CD4-positive, CD25-positive, alpha-beta regulatory T cell (primary cell): ENCODE results near the gene NCOR1. TPM values are rescaled to one million over a fixed set of nuclear protein-coding genes. Genes with fewer than 3 reads are reported as not detected.
"Not testable (repeated sequence)": the region's sequence is repeated elsewhere in the genome, so short reads cannot be mapped to it uniquely, and the experiment has no call there.

Source experiments
- ATAC-seq, 2 donors: fragments of 150-1000 bp; cut with Tn5 transposase; one replicate each; pipeline ENCODE4 v1.10.0; 2021; ENCODE audit warnings: low read depth in 2 of 2, moderate number of reproducible peaks in 2 of 2, moderate library complexity in 1 of 2
- DNase-seq, 3 donors: peaks; one replicate each; pipeline versions ENCODE4 v3.0.0 to v3.0.0-alpha.2; 2012 to 2022; ENCODE audit warnings: mixed read lengths in 1 of 3
- H3K27ac ChIP-seq: one replicate; pipeline ENCODE4 v1.7.0; 2013; ENCODE audit warnings: mild to moderate bottlenecking, low read length; ENCODE audit not compliant: insufficient read depth, poor library complexity, severe bottlenecking
- H3K27me3 ChIP-seq: one replicate; pipeline ENCODE4 v1.7.0; 2013; ENCODE audit warnings: low read length; ENCODE audit not compliant: control insufficient read depth, insufficient read depth
- H3K36me3 ChIP-seq: one replicate; pipeline ENCODE4 v1.7.0; 2013; ENCODE audit warnings: mild to moderate bottlenecking, low read length, moderate library complexity; ENCODE audit not compliant: control insufficient read depth, insufficient read depth
- H3K4me1 ChIP-seq: 2 replicates; pipeline ENCODE4 v1.7.0; 2013; ENCODE audit warnings: mild to moderate bottlenecking, low read length; ENCODE audit not compliant: insufficient read depth, control insufficient read depth, poor library complexity, severe bottlenecking
- H3K4me3 ChIP-seq: one replicate; pipeline ENCODE4 v1.7.0; 2013; ENCODE audit warnings: low read depth, mild to moderate bottlenecking, low read length, moderate library complexity
- H3K9me3 ChIP-seq, 2 experiments: 1 replicate in 1 of 2; 2 replicates in 1 of 2; pipeline ENCODE4 v1.7.0; 2013; ENCODE audit warnings: low read length in 2 of 2, mild to moderate bottlenecking in 1 of 2, moderate library complexity in 1 of 2; ENCODE audit not compliant: control insufficient read depth in 2 of 2
- H3K27ac Mint-ChIP-seq, 3 donors: one replicate each; pipeline ENCODE4 v1.8.0; 2020 to 2022; ENCODE audit warnings: mild to moderate bottlenecking in 3 of 3, mixed read lengths in 3 of 3, moderate library complexity in 2 of 3
- H3K27me3 Mint-ChIP-seq: one replicate; pipeline ENCODE4 v1.8.0; 2022; ENCODE audit warnings: mild to moderate bottlenecking, mixed read lengths
- H3K36me3 Mint-ChIP-seq: one replicate; pipeline ENCODE4 v1.8.0; 2020; ENCODE audit warnings: mixed read lengths
- H3K4me1 Mint-ChIP-seq, 4 donors: one replicate each; pipeline ENCODE4 v1.8.0; 2020 to 2022; ENCODE audit warnings: mixed read lengths in 4 of 4, mild to moderate bottlenecking in 1 of 4
- H3K4me3 Mint-ChIP-seq, 4 donors: one replicate each; pipeline ENCODE4 v1.8.0; 2020 to 2022; ENCODE audit warnings: mild to moderate bottlenecking in 4 of 4, mixed read lengths in 4 of 4, moderate library complexity in 3 of 4
- H3K9me3 Mint-ChIP-seq, 7 donors: one replicate each; pipeline ENCODE4 v1.8.0; 2020 to 2022; ENCODE audit warnings: mixed read lengths in 7 of 7, mild to moderate bottlenecking in 3 of 7, moderate library complexity in 2 of 7
- polyA plus RNA-seq, 4 donors: library from polyadenylated mRNA; unstranded; fragments of 300-500 nt; fragmentation: Illumina TruSeq; gene quantifications; one replicate each; pipeline ENCODE4 v1.2.3, GENCODE V29; 2021
- total RNA-seq: library from RNA; stranded (reverse); gene quantifications from one replicate; pipeline ENCODE4 v1.2.3, GENCODE V29; 2022

The NCOR1 gene
- total and polyA plus RNA-seq, 5 donors from 2014 or later, result 65.8 to 216 (median 67.3) TPM

DNA sequence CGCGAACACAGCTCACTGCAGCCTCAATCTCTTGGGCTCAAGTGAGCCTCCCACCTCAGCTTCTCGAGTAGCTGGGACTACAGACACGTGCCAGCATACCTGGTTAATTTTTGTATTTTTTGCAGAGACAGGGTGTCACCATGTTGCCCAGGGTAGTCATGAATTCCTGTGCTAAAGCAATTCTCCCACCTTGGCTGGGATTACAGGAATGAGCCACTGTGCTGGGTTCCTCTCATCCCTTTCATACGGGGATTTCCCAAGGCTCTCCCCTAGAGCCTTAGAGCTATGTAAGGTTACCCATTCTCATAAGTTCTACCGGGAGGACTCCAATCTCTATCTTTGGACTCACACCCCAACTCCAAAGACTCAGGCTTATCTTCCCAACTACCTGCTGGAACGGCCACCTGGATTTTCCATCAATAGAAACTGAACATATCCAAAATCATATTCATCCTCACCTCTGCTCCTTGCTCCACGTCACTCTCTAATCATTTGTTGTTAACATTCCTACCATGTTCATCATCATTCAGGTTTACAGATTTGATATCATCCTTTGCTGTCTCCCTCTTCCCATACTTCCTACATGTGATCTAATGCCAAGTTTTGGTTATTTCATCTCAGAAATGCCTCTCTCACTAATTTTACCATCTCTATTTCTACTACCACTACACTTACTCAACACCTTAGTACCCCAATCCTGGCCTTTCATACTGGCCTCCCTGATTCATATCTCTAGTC lies 92.5 kb downstream of the NCOR1 start:
- H3K9me3 Mint-ChIP-seq, result peaks cover 0 to 3% (median 0%) of the 10 kb centered on the region in 7 donors
- Histone ChIP-seq H3K36me3 (peaks cover 75% of the 10 kb centered on the region), H3K27ac (no peak overlapping the region), H3K4me3 (no peak overlapping the region), H3K27me3 (no peaks in the 10 kb centered on the region), H3K9me3 (no peaks in the 10 kb centered on the region), H3K4me1 (no peaks in the 10 kb centered on the region)
- H3K36me3 Mint-ChIP-seq, result peaks cover 57% of the 10 kb centered on the region
- H3K27ac Mint-ChIP-seq, result peak overlapping the region; percentile 1 to 79 (median 10)
- no peak overlapping the region for H3K4me3 Mint-ChIP-seq
- DNase-seq (no peak), ATAC-seq (no peak)
- H3K27me3 Mint-ChIP-seq, result no peaks in the 10 kb centered on the region
- peaks cover 5 to 22% (median 7%) of the 10 kb centered on the region in 4 donors for H3K4me1 Mint-ChIP-seq

DNA sequence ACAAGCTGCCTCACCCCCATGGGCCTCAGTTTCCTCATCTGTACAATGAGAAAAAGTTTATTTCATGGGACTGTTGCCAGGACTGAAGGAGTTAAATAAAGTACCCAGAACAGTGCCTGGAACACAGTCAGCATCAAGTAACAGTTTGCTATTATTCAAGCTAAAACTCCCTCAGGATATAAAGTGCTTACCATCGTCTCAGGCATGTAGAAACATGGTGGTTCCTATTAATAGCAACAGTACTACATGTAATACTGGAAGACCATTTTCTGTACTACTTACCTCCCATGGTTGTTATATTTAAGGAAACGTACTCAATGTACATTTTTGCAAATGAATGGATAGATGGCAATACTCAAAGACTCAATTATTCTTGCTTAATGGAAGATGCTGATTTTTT lies 93.4 kb downstream of the NCOR1 start:
- Histone ChIP-seq H3K4me3 (no peak overlapping the region), H3K27me3 (no peaks in the 10 kb centered on the region), H3K9me3 (no peaks in the 10 kb centered on the region), H3K36me3 (peaks cover 82% of the 10 kb centered on the region), H3K27ac (no peak overlapping the region), H3K4me1 (no peaks in the 10 kb centered on the region)
- DNase-seq (no peak), ATAC-seq (no peak)
- Mint-ChIP-seq H3K36me3 (peaks cover 63% of the 10 kb centered on the region), H3K9me3 (peaks cover 0 to 3% (median 2%) of the 10 kb centered on the region in 7 donors), H3K4me3 (no peak overlapping the region), H3K27ac (no peak overlapping the region), H3K27me3 (no peaks in the 10 kb centered on the region), H3K4me1 (peaks cover 5 to 22% (median 7%) of the 10 kb centered on the region in 4 donors)

DNA sequence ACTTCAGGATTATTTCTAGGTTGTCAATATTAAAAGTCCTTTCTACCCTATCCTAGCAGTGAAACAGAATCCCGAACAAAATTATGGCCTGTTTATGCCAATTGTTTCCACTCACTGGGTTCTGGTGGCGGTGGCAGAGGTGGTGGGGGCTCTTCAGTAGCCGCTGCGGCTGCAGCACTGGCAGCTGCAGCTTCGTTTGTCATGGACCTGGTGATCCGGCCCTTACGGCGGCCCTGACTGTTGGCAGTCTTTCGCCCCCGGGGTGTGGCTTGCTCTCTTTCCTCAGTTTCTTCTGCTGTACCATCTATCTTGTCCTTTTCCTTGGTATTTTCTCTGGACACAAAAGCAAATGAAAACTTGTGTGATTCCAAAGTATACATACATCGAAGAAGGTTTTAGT lies 94.4 kb downstream of the NCOR1 start:
- Histone ChIP-seq H3K27me3 (no peaks in the 10 kb centered on the region), H3K36me3 (peaks cover 88% of the 10 kb centered on the region), H3K27ac (no peak overlapping the region), H3K4me3 (no peak overlapping the region), H3K4me1 (no peaks in the 10 kb centered on the region), H3K9me3 (peaks cover 0 to under 1% of the 10 kb centered on the region in 2 experiments)
- Mint-ChIP-seq H3K27ac (peak overlapping the region in 1 of 3 donors; percentile 30), H3K27me3 (no peaks in the 10 kb centered on the region), H3K9me3 (peaks cover 0 to 11% (median 2%) of the 10 kb centered on the region in 7 donors), H3K4me3 (no peak overlapping the region), H3K4me1 (peaks cover 5 to 21% (median 7%) of the 10 kb centered on the region in 4 donors), H3K36me3 (peaks cover 71% of the 10 kb centered on the region)
- no peak for ATAC-seq
- DNase-seq, result no peak

DNA sequence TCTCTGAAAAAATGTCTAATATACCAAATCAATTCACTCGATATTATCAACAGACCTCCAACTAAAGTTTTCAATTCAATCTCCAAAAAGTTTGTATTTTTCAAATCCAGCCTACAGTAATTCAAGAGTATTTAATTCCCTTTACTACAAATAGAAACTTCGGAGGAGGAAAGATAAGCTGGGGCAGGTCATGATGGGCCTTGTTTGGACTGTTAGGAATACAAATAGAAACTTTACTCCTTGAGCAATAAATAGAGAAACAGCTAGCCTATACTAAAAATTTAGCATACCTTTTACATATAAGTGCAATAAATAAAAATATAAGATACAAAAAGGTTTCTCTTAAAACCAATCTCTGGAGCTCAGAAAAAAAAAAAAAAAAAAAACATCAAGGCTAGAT lies 98.2 kb downstream of the NCOR1 start:
- Histone ChIP-seq H3K27me3 (no peaks in the 10 kb centered on the region), H3K4me1 (no peaks in the 10 kb centered on the region), H3K36me3 (peaks cover 84% of the 10 kb centered on the region), H3K9me3 (peaks cover 0 to 13% of the 10 kb centered on the region in 2 experiments), H3K4me3 (no peak overlapping the region), H3K27ac (no peak overlapping the region)
- ATAC-seq (no peak), DNase-seq (no peak)
- H3K27me3 Mint-ChIP-seq, result no peaks in the 10 kb centered on the region
- peaks cover 2 to 11% (median 8%) of the 10 kb centered on the region in 4 donors for H3K4me1 Mint-ChIP-seq
- no peak overlapping the region for H3K27ac Mint-ChIP-seq
- H3K36me3 Mint-ChIP-seq, result peaks cover 75% of the 10 kb centered on the region
- no peak overlapping the region for H3K4me3 Mint-ChIP-seq
- H3K9me3 Mint-ChIP-seq, result peaks cover 0 to 20% (median 6%) of the 10 kb centered on the region in 7 donors

DNA sequence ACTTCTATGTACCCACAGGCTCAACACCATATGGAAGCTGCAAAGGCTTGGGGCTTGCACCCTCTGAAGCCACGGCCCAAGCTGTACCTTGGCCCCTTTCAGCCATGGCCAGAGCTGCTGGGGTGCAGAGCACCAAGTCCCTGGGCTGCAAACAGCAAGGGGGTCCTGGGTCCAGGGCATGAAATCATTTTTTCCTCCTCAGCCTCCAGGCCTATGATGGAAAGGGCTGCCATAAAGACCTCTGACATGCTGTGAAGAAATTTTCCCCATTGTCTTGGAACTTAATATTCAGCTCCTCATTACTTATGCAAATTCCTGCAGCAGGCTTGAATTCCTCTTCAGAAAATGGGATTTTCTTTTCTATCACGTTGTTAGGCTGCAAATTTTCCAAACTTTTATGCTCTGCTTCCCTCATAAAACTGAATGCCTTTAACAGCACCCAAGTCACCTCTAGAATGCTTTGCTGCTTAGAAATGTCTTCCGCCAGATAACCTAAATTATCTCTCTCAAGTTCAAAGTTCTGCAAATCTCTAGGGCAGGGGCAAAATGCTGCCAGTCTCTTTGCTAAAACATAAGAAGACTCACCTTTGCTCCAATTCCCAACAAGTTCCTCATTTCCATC lies 100.1 kb downstream of the NCOR1 start:
- H3K4me3 Mint-ChIP-seq, H3K27ac Mint-ChIP-seq, ATAC-seq, H3K27me3 ChIP-seq, H3K27me3 Mint-ChIP-seq, H3K4me1 Mint-ChIP-seq, H3K4me1 ChIP-seq, H3K27ac ChIP-seq, DNase-seq, H3K4me3 ChIP-seq: not testable (repeated sequence)
- Histone ChIP-seq H3K9me3 (peaks cover 0 to 13% of the 10 kb centered on the region in 2 experiments), H3K36me3 (peaks cover 68% of the 10 kb centered on the region)
- Mint-ChIP-seq H3K36me3 (peaks cover 70% of the 10 kb centered on the region), H3K9me3 (peaks cover 0 to 20% (median 6%) of the 10 kb centered on the region in 7 donors)

DNA sequence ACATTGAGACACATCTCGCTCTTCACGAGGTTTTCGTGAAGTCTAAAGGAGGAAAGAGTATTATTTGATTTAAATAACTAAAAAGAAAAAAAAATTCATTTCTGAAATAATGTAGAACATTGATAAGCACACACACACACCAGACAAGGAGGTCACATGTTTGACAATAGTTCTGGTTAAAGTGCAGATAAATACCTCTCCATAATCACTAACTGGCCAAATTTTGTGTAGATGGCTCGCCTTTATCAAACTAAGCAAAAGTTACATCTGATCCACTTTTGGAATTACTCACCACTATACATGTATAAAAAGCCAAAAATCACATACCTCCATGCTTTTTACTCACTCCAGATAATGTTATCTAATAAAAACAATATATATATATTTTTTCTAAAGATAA lies 106.5 kb downstream of the NCOR1 start:
- Mint-ChIP-seq H3K27ac (no peak overlapping the region), H3K27me3 (no peaks in the 10 kb centered on the region), H3K36me3 (peaks cover 42% of the 10 kb centered on the region), H3K4me1 (peaks cover 3 to 8% (median 5%) of the 10 kb centered on the region in 4 donors), H3K4me3 (no peak overlapping the region), H3K9me3 (no peaks in the 10 kb centered on the region)
- H3K27ac ChIP-seq, result no peak overlapping the region
- H3K9me3 ChIP-seq, result no peaks in the 10 kb centered on the region
- no peaks in the 10 kb centered on the region for H3K4me1 ChIP-seq
- no peak overlapping the region for H3K4me3 ChIP-seq
- ATAC-seq (no peak), DNase-seq (no peak)
- peaks cover 42% of the 10 kb centered on the region for H3K36me3 ChIP-seq
- no peaks in the 10 kb centered on the region for H3K27me3 ChIP-seq

DNA sequence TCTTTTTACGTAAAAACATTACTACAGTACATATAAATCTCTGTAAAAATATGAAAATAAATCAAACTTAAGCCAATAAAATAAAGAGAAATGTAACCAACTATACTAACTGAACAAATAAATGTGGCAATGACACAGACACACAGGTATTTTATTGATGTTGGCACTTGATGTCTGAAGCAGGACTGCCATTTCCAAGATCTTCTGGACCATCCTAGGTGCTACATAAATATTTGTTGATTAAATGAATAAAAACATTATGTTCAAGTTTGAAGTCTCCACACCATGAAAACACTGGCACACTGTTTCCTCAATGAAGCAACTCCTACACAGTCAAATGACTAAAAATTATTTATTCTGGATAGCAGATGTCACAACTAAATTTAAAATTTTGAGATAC lies 106.9 kb downstream of the NCOR1 start:
- Mint-ChIP-seq H3K27ac (no peak overlapping the region), H3K4me3 (no peak overlapping the region), H3K9me3 (no peaks in the 10 kb centered on the region), H3K27me3 (no peaks in the 10 kb centered on the region), H3K36me3 (peaks cover 39% of the 10 kb centered on the region), H3K4me1 (peaks cover 4 to 8% (median 6%) of the 10 kb centered on the region in 4 donors)
- Histone ChIP-seq H3K27ac (no peak overlapping the region), H3K4me3 (no peak overlapping the region), H3K9me3 (no peaks in the 10 kb centered on the region), H3K27me3 (no peaks in the 10 kb centered on the region), H3K4me1 (no peaks in the 10 kb centered on the region), H3K36me3 (peaks cover 41% of the 10 kb centered on the region)
- DNase-seq (no peak), ATAC-seq (no peak)
